Neural progenitor cell (in vitro differentiated cells): ENCODE measurements around the gene NFATC1.

Experiments used
- EZH2 ChIP-seq: fragments of 200-600 bp; sonication (generic); IDR thresholded peaks from 2 replicates; pipeline ENCODE4 v1.6.1; 2017; ENCODE audit warnings: antibody characterized with exemption, mild to moderate bottlenecking, moderate library complexity
- TF ChIP-seq, protein P1 (sequence below): fragments of 200-600 bp; sonication (generic); IDR thresholded peaks from 2 replicates; pipeline ENCODE4 v1.5.1; 2017; ENCODE audit warnings: antibody characterized with exemption, mild to moderate bottlenecking

- TF ChIP-seq, protein P1, sequence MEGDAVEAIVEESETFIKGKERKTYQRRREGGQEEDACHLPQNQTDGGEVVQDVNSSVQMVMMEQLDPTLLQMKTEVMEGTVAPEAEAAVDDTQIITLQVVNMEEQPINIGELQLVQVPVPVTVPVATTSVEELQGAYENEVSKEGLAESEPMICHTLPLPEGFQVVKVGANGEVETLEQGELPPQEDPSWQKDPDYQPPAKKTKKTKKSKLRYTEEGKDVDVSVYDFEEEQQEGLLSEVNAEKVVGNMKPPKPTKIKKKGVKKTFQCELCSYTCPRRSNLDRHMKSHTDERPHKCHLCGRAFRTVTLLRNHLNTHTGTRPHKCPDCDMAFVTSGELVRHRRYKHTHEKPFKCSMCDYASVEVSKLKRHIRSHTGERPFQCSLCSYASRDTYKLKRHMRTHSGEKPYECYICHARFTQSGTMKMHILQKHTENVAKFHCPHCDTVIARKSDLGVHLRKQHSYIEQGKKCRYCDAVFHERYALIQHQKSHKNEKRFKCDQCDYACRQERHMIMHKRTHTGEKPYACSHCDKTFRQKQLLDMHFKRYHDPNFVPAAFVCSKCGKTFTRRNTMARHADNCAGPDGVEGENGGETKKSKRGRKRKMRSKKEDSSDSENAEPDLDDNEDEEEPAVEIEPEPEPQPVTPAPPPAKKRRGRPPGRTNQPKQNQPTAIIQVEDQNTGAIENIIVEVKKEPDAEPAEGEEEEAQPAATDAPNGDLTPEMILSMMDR = no peak
- no peak for TF ChIP-seq EZH2
These were observed 138.6 kb downstream of the NFATC1 start for GRCh38 chr18:79534356-79534755.
